Measurements from ENCODE around the gene CYB561D1. TPM values are rescaled to one million over a fixed set of nuclear protein-coding genes. Genes with fewer than 3 reads are reported as not detected.
A peak's percentile ranks its signal among the peaks of the same experiment; 100 is the strongest.

CYB561D1 gene
- total RNA-seq, 4 donors from 2014 or later = 10.5 to 37.4 (median 17.3) TPM

DNA sequence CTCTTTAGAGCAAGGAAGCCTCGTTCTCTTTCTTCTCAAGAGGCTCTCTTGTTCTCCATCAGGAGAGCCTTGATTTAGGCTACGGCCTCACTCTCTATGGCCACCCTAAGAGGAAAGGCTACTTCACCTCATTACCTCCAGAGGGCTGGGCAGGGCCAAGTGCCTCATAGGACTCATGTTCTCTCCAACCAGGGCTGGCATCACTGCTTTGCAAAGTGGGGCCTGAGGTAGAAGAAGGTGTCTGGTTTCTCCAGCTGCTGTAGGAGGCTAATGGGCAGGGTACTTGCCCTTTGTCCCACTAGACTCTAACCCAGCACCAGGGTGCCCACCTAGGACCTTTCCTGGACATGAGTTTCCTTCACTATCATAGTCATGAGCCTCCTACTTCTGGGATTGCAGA lies 12.2 kb upstream of the CYB561D1 start:
- intact Hi-C loops (cut with DNase I; ENCODE audit: low total_unique reads) (no loop called here), in situ Hi-C loops (cut with MboI; ENCODE audit: low pct_ligation_motif_present in 1 of 4, low pct_unique_long_range_greater_than_20kb in 1 of 4, low sequenced_read_pairs in 3 of 4) (no loop called here)
- Histone ChIP-seq H3K4me3 (no peak overlapping the region), H3K36me3 (no peaks in the 10 kb centered on the region), H3K9me3 (no peaks in the 10 kb centered on the region), H3K27me3 (peaks cover 4% of the 10 kb centered on the region), H3K4me1 (peaks cover 8 to 20% (median 13%) of the 10 kb centered on the region in 4 donors), H3K27ac (no peak overlapping the region)
- TF ChIP-seq POLR2A (IDR thresholded peaks at IDR 0.05) = no peak
- no peak for TF ChIP-seq CTCF (IDR thresholded peaks at IDR 0.05)
- TF ChIP-seq POLR2AphosphoS5 (IDR thresholded peaks at IDR 0.05) = no peak
- TF ChIP-seq EP300 (IDR thresholded peaks at IDR 0.05; ENCODE audit: low read depth) = no peak
- no peak for DNase-seq
- WGBS, 2 donors (ENCODE audit: low coverage in 1 of 2) = 84% methylated on average over 2 of the region's 2 CpGs; no CpG with 5 or more reads in 1 of the 2 donors

- intact Hi-C loops (cut with DNase I; ENCODE audit: low total_unique reads) = no loop called here
- DNase-seq = no peak
- no peaks in the 10 kb centered on the region for H3K9me3 ChIP-seq
- H3K4me3 ChIP-seq = no peak overlapping the region
- H3K27ac ChIP-seq = no peak overlapping the region
- H3K36me3 ChIP-seq = no peaks in the 10 kb centered on the region
- in situ Hi-C loops (cut with MboI; ENCODE audit: low pct_ligation_motif_present in 1 of 4, low pct_unique_long_range_greater_than_20kb in 1 of 4, low sequenced_read_pairs in 3 of 4) = no loop called here
- peaks cover 4% of the 10 kb centered on the region for H3K27me3 ChIP-seq
- no peak for TF ChIP-seq EP300 (IDR thresholded peaks at IDR 0.05; ENCODE audit: low read depth)
- no peak for TF ChIP-seq POLR2A (IDR thresholded peaks at IDR 0.05)
- no peak for TF ChIP-seq POLR2AphosphoS5 (IDR thresholded peaks at IDR 0.05)
- no peak for TF ChIP-seq CTCF (IDR thresholded peaks at IDR 0.05)
- peaks cover 8 to 20% (median 13%) of the 10 kb centered on the region in 4 donors for H3K4me1 ChIP-seq
Observed at GRCh38 chr1:109482242-109482641, 11.7 kb upstream of the CYB561D1 start.

DNA sequence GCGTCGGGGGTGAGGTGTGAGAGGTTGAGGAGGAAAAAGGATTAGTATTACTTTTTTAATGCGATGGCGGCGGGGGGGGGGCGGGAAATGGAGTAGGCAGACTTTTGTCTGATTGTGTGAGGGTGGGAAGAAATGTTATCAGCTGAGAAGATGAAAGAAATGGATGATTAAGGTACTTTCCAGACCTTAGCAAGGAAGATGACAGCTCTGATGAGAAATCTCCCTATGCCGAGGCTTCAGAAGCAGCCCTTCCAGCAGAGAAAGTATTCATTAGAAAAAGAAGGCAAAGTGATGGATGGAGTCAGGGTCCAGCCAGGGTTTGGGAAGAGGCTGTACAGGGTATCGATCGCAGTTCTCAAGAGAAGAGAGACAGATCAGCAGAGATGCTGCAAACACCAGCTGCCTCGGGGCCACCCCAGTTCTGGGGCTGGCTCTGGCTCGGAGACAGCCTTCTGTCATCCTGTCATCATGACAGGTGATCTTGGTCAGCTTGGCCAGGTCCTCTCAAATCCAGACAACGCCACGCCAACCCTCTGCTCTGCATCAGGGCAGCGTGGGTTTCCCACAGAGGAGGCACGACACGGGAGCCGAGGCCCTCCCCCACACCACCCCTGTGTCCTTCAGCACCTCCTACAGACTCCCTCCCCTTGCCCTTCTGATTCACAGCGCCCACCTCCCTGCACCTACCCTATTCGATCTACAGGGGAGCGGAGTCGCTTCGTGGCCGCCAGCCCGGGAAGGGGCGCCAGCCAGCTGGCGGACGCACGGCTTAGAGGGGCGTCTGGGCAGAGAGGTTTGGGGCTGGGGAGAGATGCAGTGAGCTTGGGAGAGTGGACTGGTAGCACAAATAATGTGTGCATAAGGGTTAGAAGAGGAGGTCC lies 10.9 kb upstream of the CYB561D1 start:
- peaks cover 4% of the 10 kb centered on the region for H3K27me3 ChIP-seq
- H3K4me3 ChIP-seq = peak overlapping the region; percentile 31 to 64 (median 63)
- no peaks in the 10 kb centered on the region for H3K9me3 ChIP-seq
- intact Hi-C loops (cut with DNase I; ENCODE audit: low total_unique reads) (no loop called here), in situ Hi-C loops (cut with MboI; ENCODE audit: low pct_ligation_motif_present in 1 of 4, low pct_unique_long_range_greater_than_20kb in 1 of 4, low sequenced_read_pairs in 3 of 4) (no loop called here)
- DNase-seq = no peak
- 14 to 47% methylated on average over 9 to 29 of the region's 29 CpGs for WGBS, 2 donors (ENCODE audit: low coverage in 1 of 2)
- H3K36me3 ChIP-seq = no peaks in the 10 kb centered on the region
- H3K4me1 ChIP-seq = peaks cover 8 to 20% (median 13%) of the 10 kb centered on the region in 4 donors
- H3K27ac ChIP-seq = peak overlapping the region; percentile 32 to 78 (median 58)
- TF ChIP-seq CTCF (IDR thresholded peaks at IDR 0.05) = no peak
- TF ChIP-seq POLR2A (IDR thresholded peaks at IDR 0.05) = no peak
- no peak for TF ChIP-seq POLR2AphosphoS5 (IDR thresholded peaks at IDR 0.05)
- no peak for TF ChIP-seq EP300 (IDR thresholded peaks at IDR 0.05; ENCODE audit: low read depth)

DNA sequence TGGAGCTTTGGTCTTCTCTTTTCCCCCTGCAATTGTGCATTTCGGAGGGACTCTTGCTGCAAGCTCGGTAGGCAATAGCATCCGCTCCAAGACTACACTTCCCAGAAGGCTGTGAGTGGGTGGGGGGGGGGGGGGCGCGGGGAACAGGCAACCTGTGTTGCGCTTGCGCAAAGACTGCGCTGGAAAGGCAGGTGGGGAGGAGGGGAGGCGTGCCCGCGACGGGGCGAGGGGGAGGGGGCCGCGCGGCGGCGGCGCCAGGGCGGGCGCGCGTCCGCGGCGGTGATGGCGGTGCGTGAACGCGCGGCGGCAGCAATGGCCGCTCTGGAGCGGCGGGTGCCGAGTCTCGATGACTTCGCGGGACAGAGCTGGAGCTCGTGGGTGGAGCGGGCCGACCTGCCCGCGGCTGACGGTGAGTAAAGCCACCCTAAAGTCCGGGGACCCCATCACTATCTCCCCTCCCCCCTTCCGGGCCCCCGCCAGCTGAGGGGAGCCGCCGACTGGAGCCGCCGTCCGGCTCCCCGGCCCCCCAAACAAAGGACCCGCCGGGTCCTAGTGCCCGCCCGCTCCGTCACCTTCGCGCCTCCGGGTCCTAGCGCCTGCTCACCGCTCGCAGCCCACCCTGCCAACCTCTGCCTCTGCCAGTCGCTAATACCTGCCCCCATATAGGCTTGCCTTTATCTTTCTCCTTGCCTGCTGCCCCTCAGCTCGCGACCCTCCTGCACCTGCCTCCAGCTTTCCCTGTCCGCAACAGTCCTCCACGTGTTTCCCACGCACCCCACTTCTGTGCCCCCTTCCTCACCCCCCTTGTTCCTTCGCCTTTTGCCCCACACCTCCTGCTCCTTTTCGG lies 10.0 kb upstream of the CYB561D1 start, which contains the start of gene ATXN7L2:
ATXN7L2 (plus strand) TSS at position 234 of the 847 bp plus-strand sequence; CDS start at position 283, 49 bp downstream.
- intact Hi-C loops (cut with DNase I; ENCODE audit: low total_unique reads) (no loop called here), in situ Hi-C loops (cut with MboI; ENCODE audit: low pct_ligation_motif_present in 1 of 4, low pct_unique_long_range_greater_than_20kb in 1 of 4, low sequenced_read_pairs in 3 of 4) (no loop called here)
- Histone ChIP-seq H3K27ac (peak within 1 kb of the TSS; percentile 88 to 94 (median 92)), H3K27me3 (peaks cover 2% of the 10 kb centered on the region), H3K4me1 (peaks cover 8 to 20% (median 13%) of the 10 kb centered on the region in 4 donors), H3K36me3 (no peaks in the 10 kb centered on the region), H3K4me3 (peak within 1 kb of the TSS; percentile 62 to 80 (median 66)), H3K9me3 (no peaks in the 10 kb centered on the region)
- TF ChIP-seq POLR2AphosphoS5 (IDR thresholded peaks at IDR 0.05) = peak; percentile 9 to 46 (median 32)
- no peak for TF ChIP-seq EP300 (IDR thresholded peaks at IDR 0.05; ENCODE audit: low read depth)
- peak; percentile 62 for TF ChIP-seq POLR2A (IDR thresholded peaks at IDR 0.05)
- no peak for TF ChIP-seq CTCF (IDR thresholded peaks at IDR 0.05)
- 1 to 2% methylated on average over 9 to 33 of the region's 73 CpGs for WGBS, 2 donors (ENCODE audit: low coverage in 1 of 2)
- peak; percentile 93 for DNase-seq
